NCI-H2196 (cell line): Measurements from ENCODE around the gene ASCC2.
"Not testable (repeated sequence)": the region's sequence is repeated elsewhere in the genome, so short reads cannot be mapped to it uniquely, and the experiment has no call there.

Source experiments
- DNase-seq: peaks from one replicate; lab custom pipeline; 2025; ENCODE audit not compliant: unreplicated experiment; lab: John Stamatoyannopoulos, UW

Gene ASCC2, protein sequence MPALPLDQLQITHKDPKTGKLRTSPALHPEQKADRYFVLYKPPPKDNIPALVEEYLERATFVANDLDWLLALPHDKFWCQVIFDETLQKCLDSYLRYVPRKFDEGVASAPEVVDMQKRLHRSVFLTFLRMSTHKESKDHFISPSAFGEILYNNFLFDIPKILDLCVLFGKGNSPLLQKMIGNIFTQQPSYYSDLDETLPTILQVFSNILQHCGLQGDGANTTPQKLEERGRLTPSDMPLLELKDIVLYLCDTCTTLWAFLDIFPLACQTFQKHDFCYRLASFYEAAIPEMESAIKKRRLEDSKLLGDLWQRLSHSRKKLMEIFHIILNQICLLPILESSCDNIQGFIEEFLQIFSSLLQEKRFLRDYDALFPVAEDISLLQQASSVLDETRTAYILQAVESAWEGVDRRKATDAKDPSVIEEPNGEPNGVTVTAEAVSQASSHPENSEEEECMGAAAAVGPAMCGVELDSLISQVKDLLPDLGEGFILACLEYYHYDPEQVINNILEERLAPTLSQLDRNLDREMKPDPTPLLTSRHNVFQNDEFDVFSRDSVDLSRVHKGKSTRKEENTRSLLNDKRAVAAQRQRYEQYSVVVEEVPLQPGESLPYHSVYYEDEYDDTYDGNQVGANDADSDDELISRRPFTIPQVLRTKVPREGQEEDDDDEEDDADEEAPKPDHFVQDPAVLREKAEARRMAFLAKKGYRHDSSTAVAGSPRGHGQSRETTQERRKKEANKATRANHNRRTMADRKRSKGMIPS

DNA sequence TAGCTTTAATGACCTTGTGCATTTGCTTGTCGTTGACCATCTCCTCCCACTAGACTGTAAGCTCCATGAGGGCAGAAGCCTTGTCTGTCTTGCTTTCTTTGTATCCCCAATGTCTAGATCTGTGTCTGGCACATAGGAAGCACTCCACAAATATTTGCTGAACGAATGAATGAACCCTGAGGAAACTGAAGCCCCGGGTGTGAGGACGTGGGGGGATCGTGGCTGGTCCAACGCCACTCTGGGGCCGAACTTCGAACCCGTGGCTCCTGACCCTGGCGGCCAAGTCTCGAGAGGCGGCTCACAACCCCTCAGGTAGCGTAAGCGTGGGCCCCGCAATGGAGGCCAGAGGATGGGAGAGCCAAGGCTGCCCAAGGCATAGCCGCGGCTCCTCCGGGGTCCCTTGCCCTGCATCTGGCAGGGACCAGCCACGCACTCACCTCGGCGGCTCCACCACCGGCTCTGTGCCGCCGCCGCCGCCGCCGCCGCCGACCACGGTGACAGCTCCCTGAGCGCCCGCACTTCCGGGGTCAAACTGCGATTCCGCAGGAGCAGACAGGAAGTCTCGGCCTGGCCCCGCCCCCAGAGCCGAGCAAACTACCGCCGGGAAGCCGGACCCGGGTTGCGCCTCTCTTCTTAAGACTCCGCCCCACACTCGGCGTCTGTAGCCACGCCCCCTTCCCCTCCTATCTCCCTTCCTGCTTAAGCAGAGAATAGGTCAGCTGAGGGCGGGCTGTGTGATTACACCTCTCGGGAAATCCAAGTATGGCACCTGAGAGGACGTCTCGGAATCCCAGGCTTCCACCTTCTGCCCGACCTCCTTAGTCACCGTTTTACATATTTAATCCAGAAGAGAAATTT lies at the start of gene ASCC2:
Gene ASCC2, minus strand, starts transcription at position 534 of the 858 bp plus-strand sequence. CDS start 5,949 bp downstream, outside the sequence.
- DNase-seq, result peak; percentile 91

- no peak for DNase-seq
Observed at GRCh38 chr22:29887358-29887757, 49.3 kb upstream of the ASCC2 start.

DNA sequence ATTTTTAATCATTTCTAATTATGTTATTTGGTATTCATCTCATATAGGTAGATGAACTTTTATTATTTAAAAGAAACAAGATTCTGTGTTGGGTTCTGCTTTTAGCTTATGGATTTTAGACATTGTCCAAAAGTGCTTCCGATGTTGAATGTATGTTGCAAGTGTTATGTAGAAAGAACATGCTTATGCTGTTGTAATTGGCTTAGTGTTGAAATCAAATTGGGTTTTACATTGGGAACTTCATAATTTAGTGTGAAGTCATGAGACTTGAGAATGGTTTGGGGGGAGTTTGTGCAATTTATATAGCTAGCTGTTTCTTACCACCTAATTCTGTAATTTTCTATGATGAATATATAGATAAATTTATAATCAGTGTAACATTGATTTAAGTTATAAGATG lies 48.5 kb upstream of the ASCC2 start:
- no peak for DNase-seq

- no peak for DNase-seq
Observed at GRCh38 chr22:29885610-29886009, 47.5 kb upstream of the ASCC2 start.

DNA sequence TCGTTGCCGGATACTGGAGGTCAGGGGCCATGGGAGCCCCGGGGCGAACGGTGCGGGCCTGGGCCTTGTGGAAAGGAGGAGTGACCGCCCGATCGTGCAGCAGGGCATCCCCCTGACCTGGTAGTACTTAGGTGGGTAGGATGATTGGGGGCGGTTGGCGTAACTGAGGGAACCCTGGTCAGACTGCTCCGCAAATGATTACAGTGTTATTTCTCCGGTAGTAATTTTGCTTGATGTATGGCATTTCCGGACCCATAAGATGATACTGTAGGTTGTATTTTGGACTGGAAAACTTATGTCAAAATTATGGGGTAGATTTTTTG lies 45.7 kb upstream of the ASCC2 start:
- no peak for DNase-seq

DNA sequence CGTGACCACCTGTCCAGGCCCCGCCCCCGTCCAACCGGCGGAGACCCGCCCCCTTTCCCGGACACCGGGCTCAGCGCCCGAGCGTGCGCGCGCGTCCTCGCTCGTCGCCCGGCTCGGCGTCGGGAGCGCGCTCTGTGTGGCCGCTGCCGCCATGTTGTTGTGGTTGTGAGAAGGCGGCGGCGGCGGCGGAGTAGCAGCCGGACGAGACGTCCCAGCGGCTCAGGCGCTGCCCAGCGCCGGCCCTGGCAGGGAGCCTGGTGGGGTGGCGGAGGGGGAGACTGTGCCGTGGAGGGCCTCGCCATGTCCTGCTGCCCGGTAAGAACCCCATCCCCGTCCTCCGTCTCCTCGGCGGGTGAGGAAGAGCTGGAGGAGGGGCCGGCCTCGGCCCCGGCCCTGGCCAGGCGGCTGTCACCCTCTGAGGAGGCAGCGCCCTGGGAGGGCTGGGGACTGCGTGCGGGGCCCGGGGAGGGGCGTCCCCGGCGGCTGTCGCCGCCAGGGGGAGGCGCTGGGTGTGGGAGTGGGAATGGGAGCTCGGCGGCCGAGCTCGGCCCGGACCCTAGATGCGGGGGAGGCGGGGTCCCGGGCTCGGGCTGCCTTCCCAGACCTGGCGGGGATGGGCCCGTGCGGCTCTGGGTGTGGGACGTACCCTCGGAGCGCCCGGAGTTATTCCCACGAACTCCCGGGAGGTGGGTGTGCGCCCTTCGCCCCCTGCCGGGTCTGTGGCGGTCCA lies 45.1 kb upstream of the ASCC2 start, which contains the start of gene MTMR3:
Gene MTMR3, plus strand, starts transcription at position 130 of the 730 bp plus-strand sequence. CDS start 87,886 bp downstream, outside the sequence.
- DNase-seq, result peak; percentile 78

GRCh38 chr22:29882716-29883044 lies 44.6 kb upstream of the ASCC2 start:
- no peak for DNase-seq

DNA sequence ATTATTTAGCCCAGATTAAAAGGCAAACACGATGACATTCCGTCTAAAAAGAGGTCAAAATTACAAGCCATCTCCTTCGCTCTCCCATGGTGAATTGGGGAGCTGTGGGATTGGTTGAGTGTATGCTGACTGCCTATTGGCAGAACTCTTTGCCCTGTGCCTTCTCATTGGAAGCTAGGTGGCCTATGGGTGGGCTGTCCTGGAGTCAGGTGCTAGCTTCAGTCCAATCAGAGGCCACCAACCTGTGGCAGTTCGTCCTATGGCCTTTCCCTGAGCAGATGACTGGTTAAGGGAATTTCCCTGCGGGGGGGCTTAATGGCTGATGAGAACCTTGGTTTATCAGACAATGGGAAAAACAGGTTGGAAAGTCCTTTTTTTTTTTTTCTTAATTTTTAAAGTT lies 41.7 kb upstream of the ASCC2 start:
- no peak for DNase-seq

DNA sequence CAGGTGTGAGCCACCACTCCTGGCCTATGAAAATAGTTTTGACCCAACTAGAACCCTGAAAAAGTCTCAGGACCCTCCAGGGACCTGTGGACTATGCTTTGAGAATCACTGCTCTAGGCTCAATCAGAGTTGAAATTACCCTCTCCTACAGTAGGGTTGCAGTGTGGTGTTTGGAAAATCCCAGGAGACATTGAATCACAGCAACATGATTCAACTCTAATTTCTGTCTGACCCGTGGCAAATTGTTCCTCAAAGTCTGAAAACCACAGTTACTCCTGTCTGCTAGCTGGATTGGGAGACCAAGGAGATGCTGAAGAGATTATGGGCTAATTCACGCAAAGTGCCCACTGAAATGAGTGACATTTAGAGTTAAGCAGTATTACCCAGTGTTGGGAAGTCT lies 39.5 kb upstream of the ASCC2 start:
- no peak for DNase-seq

- DNase-seq, result no peak
Observed at GRCh38 chr22:29873943-29874342, 35.9 kb upstream of the ASCC2 start.

- DNase-seq, result no peak
Observed at GRCh38 chr22:29872989-29873388, 34.9 kb upstream of the ASCC2 start.

DNA sequence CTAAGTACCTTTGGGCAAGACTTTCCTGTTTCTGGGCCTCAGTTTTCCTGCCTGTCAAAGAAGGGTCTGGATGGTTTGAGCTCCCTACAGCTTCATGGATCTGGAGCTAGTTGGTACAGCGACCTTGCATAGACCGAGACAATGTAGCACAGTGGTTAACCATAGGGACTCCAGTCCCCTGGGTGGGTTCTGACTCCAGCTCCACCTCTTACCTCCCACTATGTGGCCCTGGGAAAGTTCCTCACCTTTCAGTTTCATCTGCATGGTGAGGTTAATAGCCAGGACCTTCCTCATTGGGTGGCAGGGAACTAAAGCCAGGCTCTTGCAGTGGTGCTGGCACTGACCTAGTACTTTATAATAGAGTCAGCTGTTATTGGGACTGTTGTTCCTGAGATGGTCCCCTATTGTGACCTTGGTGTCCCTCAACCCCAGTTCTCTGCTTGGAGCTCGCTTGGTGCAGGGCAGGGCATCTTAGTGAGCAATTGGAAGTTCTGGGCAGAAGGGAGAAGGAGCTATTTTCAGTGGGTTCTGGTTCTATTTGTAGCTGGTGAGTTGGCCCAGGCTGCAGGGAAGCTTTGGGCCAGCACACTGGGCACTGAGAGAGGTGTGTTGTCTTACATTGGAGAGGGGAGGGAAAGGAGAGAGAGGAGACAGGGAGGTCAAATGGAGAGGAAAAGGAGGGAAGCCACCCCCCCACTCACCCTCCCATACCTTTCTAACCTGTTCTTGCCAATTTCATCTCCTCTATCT lies 34.2 kb upstream of the ASCC2 start:
- no peak for DNase-seq

DNA sequence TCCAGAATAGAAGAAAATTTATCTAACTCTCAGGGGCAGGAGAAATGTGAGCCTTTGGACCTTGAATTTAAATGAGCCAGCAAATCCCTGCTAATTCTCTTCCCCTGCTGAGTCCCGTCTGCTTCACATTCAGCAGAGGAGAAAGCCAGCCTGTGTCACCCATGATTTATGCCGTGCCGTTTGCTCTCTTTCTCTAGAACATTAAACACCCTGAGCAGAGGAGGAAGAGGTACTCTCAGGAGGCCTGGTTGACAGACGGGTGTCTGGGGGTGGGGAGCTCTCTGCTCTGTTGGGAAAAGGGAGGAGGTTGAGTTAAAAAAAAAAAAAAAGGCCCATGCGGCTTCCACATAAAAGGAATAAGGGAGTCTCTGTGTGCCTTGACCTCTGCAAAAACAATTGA lies 33.6 kb upstream of the ASCC2 start:
- DNase-seq, result no peak

DNA sequence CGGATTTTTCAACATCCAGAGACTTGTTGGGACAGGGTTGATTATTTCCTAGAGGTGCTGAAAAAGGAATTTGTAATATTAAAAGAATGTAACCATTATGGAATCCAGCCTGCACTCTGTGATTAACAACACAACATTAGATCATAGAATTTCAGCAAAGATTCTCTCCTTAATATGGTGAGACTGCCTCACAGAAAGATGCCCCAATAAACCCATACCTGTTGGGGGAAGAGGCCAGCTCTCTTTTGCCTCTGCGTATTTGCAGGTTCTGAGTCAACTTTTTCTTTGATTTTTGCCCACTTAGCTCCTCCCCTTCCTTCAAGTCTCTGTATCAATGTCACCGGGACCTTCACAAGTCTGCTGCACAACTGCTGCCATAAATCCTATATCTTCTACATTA lies 32.5 kb upstream of the ASCC2 start:
- no peak for DNase-seq

DNA sequence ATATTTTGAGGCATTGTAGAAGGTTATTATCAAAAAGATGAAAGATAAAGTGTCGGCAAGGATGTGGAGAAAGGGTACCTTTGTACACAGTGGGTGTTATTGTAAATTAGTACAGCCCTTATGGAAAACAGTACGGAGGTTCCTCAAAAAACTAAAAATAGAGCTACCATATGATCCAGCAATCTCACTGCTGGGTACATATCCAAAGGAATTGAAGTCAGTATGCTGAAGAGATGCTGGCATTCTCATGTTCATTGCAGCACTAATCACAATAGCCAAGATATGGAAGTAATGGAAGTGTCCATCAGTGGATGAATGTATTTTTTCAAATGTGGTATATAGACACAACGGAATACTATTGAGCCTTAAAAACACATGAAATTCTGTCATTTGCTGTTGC lies 29.8 kb upstream of the ASCC2 start:
- DNase-seq, result no peak

DNA sequence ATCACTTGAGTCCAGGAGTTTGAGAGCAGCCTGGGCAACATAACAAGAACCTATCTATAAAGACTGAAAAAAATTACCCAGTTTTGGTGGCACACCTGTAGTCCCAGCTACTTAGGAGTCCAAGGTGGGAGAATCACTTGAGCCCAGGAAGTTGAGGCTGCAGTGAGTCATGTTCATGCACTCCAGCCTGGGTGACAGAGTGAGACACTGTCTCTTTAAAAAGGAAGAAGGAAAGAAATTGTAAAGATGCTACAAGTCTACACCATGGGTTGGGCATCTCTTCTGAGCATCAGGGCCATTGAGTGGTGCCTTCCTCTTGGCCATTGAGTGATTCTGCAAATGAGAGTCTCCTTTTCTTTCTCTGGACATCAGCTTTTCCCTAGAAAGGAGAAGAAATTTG lies 29.2 kb upstream of the ASCC2 start:
- DNase-seq, result no peak

DNA sequence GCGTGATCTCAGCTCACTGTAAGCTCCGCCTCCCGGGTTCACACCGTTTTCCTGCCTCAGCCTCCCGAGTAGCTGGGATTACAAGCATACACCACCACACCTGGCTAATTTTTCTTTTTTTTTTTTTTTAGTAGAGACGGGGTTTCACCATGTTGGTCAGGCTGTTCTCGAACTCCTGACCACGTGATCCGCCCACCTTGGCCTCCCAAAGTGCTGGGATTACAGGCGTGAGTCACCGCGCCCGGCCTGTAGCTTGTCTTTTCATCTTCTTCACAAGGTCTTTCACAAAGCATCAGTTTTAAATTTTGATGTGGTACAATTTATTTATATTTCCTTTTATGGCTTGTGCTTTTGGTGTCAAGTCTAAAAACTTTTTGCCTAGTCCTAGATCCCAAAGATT lies 27.5 kb upstream of the ASCC2 start:
- DNase-seq, result not testable (repeated sequence)

- no peak for DNase-seq
Observed at GRCh38 chr22:29861672-29862297, 23.7 kb upstream of the ASCC2 start.

DNA sequence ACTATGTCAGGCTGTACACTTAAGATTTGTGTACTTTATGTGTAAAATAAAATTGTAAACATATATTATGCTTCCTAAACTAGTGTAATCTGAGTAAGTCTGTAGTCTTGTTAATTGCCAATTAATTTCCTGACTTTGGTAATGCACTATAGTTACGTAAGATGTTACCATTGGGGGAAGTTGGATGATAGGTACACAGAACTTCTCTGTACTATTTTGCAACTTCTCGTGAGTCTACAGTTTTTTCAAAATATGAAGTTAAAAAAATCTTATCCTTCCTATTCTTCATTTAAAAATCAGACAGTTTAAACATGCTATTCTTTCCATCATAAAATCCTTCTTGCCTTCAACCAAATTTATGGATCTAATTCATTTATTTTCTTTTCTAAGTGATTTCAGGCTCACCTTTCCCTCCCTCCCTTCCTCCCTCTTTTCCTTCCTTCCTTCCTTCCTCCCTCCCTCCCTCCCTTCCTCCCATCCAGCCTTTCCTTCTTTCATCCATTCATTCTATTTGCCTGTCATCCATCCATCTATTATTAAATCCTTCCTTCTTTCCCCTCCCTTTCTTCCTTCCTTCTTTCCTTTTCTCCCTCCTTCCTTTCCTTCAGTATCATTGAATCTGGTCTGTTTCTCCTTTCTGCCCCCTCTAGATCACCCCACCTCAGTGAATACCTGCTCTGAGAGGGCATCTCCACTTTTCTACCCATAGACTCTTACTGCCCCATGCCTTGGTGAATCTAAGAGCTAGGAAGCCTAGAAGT lies 22.1 kb upstream of the ASCC2 start:
- no peak for DNase-seq
